Stimulated activated CD8-positive, alpha-beta memory T cell treated with anti-CD3 and anti-CD28 coated beads, Interleukin-7, amount 100 ng/mL, for 4 hours (primary cell): ENCODE results near the gene FAM20C.
"Not testable (repeated sequence)": the region's sequence is repeated elsewhere in the genome, so short reads cannot be mapped to it uniquely, and the experiment has no call there.

Experiments used
- DNase-seq, 2 donors: peaks; one replicate each; pipeline ENCODE4 v3.0.0-alpha.2; 2020; ENCODE audit warnings: low read depth in 2 of 2

Gene FAM20C

DNA sequence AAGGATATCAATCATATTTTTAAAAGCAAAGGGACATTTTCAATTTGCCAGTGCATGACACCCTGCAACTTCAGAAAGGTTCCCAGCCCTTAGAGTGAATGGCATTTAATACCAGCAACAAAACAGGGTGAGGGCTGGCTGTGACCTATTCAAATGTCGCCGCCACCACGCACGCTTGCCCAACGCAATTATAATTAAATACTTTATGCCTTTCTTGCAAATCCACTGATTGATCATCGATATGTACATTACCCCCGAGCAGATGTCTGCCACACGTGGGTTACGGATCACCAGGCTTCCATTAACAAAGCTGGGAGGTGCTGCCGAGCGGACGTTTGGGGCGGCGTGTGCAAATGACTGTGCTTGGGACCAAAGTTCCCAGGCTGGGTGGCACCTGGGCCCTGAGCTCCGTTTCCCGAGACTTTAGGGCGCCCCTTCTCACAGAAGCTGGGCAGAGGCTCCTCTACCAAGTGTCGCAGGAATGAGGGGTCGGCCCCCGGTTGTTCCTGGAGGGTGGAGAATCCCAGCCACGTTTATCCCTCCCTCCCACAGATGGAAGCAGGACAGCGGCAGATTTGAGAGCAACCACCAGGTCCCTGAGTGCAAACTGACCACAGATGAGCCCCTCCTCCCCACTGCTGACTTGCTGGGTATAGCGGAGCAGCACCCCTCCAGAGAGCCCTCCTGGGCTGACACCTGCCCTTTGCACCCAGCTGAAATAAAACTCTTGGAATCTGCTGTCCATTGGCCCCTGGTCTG is 101.5 kb downstream of the FAM20C start:
- no peak for DNase-seq

GRCh38 chr7:294440-295154 is 102.2 kb downstream of the FAM20C start:
- no peak for DNase-seq

- no peak for DNase-seq
Measured at GRCh38 chr7:295155-296154, 103.1 kb downstream of the FAM20C start.

DNA sequence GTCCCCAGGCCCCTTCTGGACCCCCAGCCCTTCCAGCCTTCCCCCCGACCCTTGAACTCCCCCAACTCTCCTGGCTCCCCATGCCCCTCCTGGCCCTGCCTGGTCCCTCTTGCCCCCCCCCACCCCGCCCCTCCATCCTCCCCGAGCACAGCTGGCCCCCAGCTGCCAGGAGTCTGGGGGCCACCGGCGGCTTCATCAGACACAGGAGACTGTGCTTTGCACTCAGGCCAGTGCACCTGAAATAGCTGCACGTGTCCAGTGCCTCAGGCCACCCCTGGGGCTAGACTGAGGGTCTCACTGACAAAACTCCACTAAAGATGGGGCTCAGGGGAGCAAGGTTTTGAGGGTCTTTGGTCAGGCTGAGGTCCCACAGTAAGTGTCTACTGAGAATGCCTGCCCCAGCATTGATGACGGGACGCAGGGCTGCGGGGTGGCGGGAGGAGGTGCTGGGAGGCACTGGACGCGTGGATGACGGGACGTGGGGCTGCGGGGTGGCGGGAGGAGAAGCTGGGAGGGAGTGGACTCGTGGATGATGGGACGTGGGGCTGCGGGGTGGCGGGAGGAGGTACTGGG is 104.1 kb downstream of the FAM20C start:
- DNase-seq, result no peak

DNA sequence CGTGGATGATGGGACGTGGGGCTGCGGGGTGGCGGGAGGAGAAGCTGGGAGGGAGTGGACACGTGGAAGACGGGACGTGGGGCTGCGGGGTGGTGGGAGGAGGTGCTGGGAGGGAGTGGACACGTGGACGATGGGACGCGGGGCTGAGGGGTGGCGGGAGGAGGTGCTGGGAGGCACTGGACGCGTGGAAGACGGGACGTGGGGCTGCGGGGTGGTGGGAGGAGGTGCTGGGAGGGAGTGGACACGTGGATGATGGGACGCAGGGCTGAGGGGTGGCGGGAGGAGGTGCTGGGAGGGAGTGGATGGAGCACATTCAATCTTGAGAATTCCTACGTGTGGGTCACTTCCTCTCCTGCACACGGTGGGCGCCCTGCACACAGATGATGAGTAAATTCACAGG is 104.8 kb downstream of the FAM20C start:
- not testable (repeated sequence) for DNase-seq

DNA sequence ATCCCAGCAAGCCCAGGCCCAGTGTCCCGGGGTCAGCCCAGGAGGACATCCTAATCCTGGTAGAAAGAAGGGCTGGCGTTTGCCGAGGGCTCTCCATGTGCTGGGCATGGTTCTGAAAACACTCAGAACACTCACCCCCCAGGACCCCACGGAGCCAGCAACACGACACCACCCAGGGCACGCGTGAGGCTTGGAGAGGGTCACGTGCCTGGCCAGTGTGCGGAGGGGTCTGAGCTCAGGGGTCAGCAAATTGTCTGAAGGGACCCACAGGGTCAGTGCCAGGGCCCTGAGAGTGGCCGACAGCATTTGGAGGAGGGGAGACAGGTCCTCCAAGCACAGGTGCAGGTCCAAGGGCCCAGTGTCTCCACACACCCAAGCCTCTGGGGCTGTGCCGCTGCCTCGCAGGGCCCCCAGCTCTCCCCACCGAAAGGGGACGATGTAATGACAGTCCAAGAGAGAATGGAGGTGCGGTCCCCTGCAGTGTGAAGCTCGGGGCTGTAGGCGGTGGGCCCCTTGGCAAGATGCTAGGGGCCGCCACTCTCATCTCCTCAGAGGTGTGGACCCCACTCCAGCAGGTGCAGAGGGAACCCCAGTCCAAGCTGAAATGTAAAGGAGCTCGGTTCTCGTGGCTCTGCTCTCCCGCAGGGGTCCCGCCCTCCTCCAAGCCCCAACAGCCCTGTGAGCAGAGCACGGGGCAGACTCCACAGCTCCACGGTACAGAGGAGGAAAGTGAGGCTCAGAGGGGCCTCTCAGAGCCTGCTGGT is 105.4 kb downstream of the FAM20C start:
- DNase-seq, result no peak

- no peak for DNase-seq
Measured at GRCh38 chr7:298375-298702, 106.0 kb downstream of the FAM20C start.

- DNase-seq, result no peak
Measured at GRCh38 chr7:298743-299142, 106.4 kb downstream of the FAM20C start.

DNA sequence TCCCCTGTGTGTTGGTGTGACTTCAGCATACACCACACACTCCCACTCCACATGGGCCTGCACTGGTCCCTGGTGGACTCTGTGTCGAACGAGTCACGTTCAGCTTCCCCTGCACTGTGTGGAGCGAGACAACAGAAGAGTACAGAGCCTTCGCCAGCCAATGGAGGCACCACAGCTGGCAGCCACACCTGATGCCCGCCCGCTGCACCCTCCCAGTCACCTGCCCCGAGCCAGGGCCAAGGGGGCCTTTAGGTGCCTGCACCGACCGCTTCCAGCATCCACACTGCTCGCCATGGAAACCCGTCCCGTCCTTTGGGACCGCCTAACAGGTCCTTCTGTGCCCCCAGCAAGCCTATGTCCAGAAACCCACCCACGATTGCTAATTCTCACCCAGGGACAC is 106.8 kb downstream of the FAM20C start:
- no peak for DNase-seq

- DNase-seq, result no peak
Measured at GRCh38 chr7:299628-300027, 107.3 kb downstream of the FAM20C start.

- no peak for DNase-seq
Measured at GRCh38 chr7:300048-300447, 107.7 kb downstream of the FAM20C start.

DNA sequence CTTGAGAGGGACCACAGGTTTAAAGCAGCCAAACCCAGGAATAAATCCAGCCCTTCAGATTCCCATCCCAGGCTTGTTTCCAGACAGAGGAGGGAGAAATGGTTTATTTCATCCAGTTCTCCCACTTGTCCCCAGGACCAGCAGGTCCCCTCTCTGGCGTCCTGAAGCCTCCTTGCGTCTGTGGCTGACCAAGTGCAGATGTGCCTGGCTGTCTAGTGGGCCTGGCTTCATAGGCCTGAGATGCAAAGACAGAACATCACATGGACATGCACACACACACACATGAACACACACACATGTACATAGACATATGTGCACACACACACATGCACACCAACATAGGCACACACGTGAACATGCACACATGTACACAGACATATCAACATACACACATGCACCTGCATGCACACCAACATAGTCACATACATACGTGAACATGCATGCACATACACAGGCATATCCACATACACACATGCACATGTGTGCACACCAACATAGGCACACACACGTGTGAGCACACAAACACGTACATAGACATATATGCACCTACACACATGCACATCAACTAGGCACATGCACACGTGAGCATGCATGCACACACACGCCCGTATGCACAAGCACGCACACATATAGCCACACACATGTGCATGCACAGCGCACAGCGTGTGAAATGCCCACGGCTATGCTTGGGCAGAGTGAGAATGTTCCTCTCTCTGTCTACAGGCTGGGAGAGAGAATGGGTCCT is 108.3 kb downstream of the FAM20C start:
- no peak for DNase-seq

DNA sequence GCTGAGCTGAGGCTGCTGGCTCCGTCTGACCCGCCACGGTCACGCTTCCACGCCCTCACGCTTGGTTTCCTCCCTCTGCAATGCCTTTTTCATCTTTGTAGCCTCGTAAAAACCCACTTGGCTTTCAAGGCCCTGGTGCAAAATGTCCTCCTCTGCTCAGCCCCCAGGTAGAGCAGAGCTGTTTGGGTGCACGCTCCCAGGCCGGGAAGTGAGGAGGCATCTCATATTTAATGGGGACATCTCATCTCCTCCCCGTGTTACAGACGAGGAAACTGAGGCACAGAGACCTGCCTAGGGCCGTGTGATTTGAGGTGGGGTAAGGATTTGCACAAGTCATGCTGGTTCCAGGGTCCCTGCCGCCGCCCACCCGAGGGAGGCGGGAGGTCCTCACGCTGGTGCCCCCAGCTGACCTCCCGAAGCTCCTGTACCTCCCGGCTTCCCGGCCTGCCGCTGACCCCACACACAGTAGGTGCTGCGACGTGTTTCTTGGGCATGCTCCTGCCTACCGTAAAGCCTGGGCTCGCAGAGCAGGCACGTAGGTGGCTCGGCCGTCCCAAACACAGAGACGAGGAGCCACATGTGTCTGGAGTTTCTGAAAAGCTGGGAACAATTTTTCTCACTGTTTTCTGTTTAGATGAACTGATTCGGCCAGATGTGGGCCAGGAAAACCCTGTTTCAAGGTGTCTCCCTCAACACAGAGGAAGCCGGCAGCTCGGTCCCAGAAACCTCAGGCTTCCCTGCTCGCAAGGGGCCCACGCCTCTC is 109.1 kb downstream of the FAM20C start:
- no peak for DNase-seq

GRCh38 chr7:302054-302992 is 110.0 kb downstream of the FAM20C start:
- DNase-seq, result no peak

GRCh38 chr7:303425-303824 is 111.1 kb downstream of the FAM20C start:
- DNase-seq, result no peak

- DNase-seq, result no peak
Measured at GRCh38 chr7:303884-304573, 111.7 kb downstream of the FAM20C start.

DNA sequence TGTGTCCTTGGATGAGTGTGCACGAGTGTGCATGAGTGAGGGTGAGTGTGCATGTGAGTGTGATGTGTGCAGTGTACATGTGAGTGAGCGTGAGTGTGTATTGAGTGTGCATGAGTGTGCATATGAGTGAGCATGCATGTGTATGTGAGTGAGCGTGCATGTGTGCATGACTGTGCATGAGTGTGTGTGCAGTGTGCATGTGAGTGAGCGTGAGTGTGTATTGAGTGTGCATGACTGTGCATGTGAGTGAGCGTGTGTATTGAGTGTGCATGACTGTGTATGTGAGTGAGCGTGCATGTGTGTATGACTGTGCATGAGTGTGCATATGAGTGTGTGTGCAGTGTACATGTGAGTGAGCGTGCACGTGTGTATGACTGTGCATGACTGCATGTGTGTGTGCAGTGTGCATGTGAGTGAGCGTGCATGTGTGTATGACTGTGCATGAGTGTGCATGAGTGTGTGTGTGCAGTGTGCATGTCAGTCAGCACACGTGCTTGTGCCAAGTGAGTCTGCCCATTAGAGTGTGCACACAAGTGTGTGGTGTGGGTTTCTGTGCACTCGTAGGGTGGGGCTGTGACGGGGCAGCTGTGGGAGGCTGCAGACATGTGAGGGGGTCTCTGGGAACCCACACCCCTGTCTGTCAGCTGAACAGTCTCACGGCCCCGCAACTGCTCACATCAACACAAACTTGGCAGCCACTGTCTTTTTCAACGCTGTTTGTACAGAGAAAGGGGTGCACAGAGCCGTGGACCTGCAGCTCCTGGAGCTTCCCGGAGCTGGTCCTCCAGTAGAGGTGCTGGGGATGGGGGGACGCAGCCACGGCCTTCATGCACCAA is 112.4 kb downstream of the FAM20C start:
- no peak for DNase-seq
